Measurements from ENCODE around the gene NEB.

GRCh38 chr2:151482171-151482725 lies 252.0 kb downstream of the NEB start:
- TF ChIP-seq SKI (IDR thresholded peaks at IDR 0.05; ENCODE audit: partially characterized antibody) (no peak), ZNF274 (CRISPR knock-in tag; IDR thresholded peaks at IDR 0.05) (no peak), PRDM15 (CRISPR knock-in tag; IDR thresholded peaks at IDR 0.05) (no peak)
